SK-N-SH (cell line): ENCODE data around the gene SCN3B. TPM values are rescaled to one million over a fixed set of nuclear protein-coding genes. Genes with fewer than 3 reads are reported as not detected.

Source experiments
- CTCF ChIA-PET: fragments of 300-600, 350-600 bp; formaldehyde crosslinking; extraction: SDS; loops from one replicate; lab custom pipeline; 2021; lab: Yijun Ruan, JAX
- POLR2A ChIA-PET: fragments of 350-600 bp; sonication (Branson Sonifier 250); formaldehyde crosslinking; extraction: SDS; loops from one replicate; lab custom pipeline; 2020; ENCODE audit warnings: antibody characterized with exemption, inconsistent platforms; lab: Yijun Ruan, JAX
- DNase-seq: peaks from one replicate; pipeline ENCODE4 v3.0.0; 2012
- H2AFZ ChIP-seq: fragments of 200-600 bp; sonication (generic); 2 replicates; pipeline ENCODE4 v1.8.1; 2016; ENCODE audit warnings: antibody characterized with exemption, mild to moderate bottlenecking, low read depth
- H3F3A ChIP-seq: fragments of 200-600 bp; sonication (generic); replicated peaks from 2 replicates; pipeline ENCODE3; 2016; ENCODE audit warnings: antibody characterized with exemption, mild to moderate bottlenecking; ENCODE audit not compliant: insufficient read depth
- H3K27ac ChIP-seq, 2 experiments: fragments of 200-500 bp in 1 of 2; fragments of 200-600 bp in 1 of 2; sonication (Bioruptor generic) in 1 of 2; sonication (generic), shearing (Covaris generic) in 1 of 2; 2 replicates each; pipeline versions ENCODE4 v1.5.1 to v1.6.1; 2014 to 2016; ENCODE audit warnings: low read depth in 2 of 2, inconsistent platforms in 1 of 2, low read length in 1 of 2, mild to moderate bottlenecking in 1 of 2, mixed read lengths in 1 of 2
- H3K27me3 ChIP-seq: fragments of 200-600 bp; sonication (generic), shearing (Covaris generic); 2 replicates; pipeline ENCODE4 v1.6.1; 2016; ENCODE audit warnings: mixed run types; ENCODE audit not compliant: insufficient read depth
- H3K36me3 ChIP-seq, 2 experiments: fragments of 200-500 bp in 1 of 2; fragments of 200-600 bp in 1 of 2; sonication (Bioruptor generic) in 1 of 2; sonication (generic) in 1 of 2; replicated peaks in 1 of 2; 2 replicates each; pipeline versions ENCODE3 to v1.5.1; 2014 to 2016; ENCODE audit warnings: low read length in 1 of 2, mild to moderate bottlenecking in 1 of 2; ENCODE audit not compliant: insufficient read depth in 2 of 2, control insufficient read depth in 1 of 2
- H3K4me1 ChIP-seq, 2 experiments: fragments of 200-500 bp in 1 of 2; fragments of 200-600 bp in 1 of 2; sonication (Bioruptor generic) in 1 of 2; sonication (generic), shearing (Covaris generic) in 1 of 2; 2 replicates each; pipeline versions ENCODE4 v1.5.1 to v1.6.1; 2014 to 2016; ENCODE audit warnings: low read depth in 1 of 2, low read length in 1 of 2, mixed run types in 1 of 2; ENCODE audit not compliant: insufficient read depth in 2 of 2, control insufficient read depth in 1 of 2
- H3K4me2 ChIP-seq: fragments of 200-600 bp; sonication (generic), shearing (Covaris generic); 2 replicates; pipeline ENCODE4 v1.6.1; 2017; ENCODE audit warnings: mixed run types
- H3K4me3 ChIP-seq, 2 experiments: fragments of 200-500 bp in 1 of 2; fragments of 200-600 bp in 1 of 2; sonication (Bioruptor generic) in 1 of 2; sonication (generic), shearing (Covaris generic) in 1 of 2; 2 replicates each; pipeline versions ENCODE4 v1.5.1 to v1.8.1; 2014 to 2016; ENCODE audit warnings: low read depth in 2 of 2, inconsistent platforms in 1 of 2, low read length in 1 of 2, mild to moderate bottlenecking in 1 of 2, mixed read lengths in 1 of 2, moderate library complexity in 1 of 2
- H3K79me2 ChIP-seq: fragments of 200-600 bp; sonication (generic); 2 replicates; pipeline ENCODE4 v1.8.1; 2017; ENCODE audit warnings: mild to moderate bottlenecking; ENCODE audit not compliant: insufficient read depth
- H3K9ac ChIP-seq: fragments of 200-600 bp; sonication (generic); 2 replicates; pipeline ENCODE4 v1.6.1; 2017; ENCODE audit warnings: mixed run types
- H3K9me2 ChIP-seq: fragments of 200-600 bp; sonication (generic); 2 replicates; pipeline ENCODE4 v1.6.1; 2017; ENCODE audit warnings: mixed run types
- H3K9me3 ChIP-seq: fragments of 200-600 bp; sonication (generic); 2 replicates; pipeline ENCODE4 v1.6.1; 2017; ENCODE audit warnings: mixed run types, mild to moderate bottlenecking, moderate library complexity
- H4K20me1 ChIP-seq: fragments of 200-600 bp; sonication (generic); 2 replicates; pipeline ENCODE4 v1.6.1; 2017; ENCODE audit warnings: mild to moderate bottlenecking, mixed run types; ENCODE audit not compliant: insufficient read depth
- CTCF ChIP-seq: fragments of 200-600 bp; sonication (generic); IDR thresholded peaks from 2 replicates; pipeline ENCODE4 v1.6.1; 2017; ENCODE audit warnings: antibody characterized with exemption, mild to moderate bottlenecking, moderate library complexity
- EZH2phosphoT487 ChIP-seq: fragments of 200-600 bp; sonication (generic); IDR thresholded peaks from 2 replicates; pipeline ENCODE4 v1.6.1; 2017; ENCODE audit warnings: low read depth, mixed run types, mild to moderate bottlenecking, antibody characterized with exemption, moderate library complexity, borderline replicate concordance
- FOSL2 ChIP-seq: IDR thresholded peaks from 2 replicates; pipeline ENCODE4 v1.4.0; 2012; ENCODE audit warnings: low read depth, mild to moderate bottlenecking, moderate library complexity, borderline replicate concordance
- FOXM1 ChIP-seq: IDR thresholded peaks from 2 replicates; pipeline ENCODE4 v1.4.0; 2012; ENCODE audit warnings: low read depth, mild to moderate bottlenecking
- GATA2 ChIP-seq: sonication (generic); formaldehyde crosslinking; IDR thresholded peaks from 2 replicates; pipeline ENCODE4 v1.5.0; 2020; ENCODE audit warnings: mild to moderate bottlenecking, missing genetic modification reagents
- MEF2A ChIP-seq: IDR thresholded peaks from 2 replicates; pipeline ENCODE4 v1.4.0; 2012; ENCODE audit warnings: low read depth, borderline replicate concordance
- MXI1 ChIP-seq: IDR thresholded peaks from 2 replicates; pipeline ENCODE4 v1.6.1; 2012; ENCODE audit warnings: mild to moderate bottlenecking, low read depth, low read length, improper control_type of control experiment
- NFIC ChIP-seq: IDR thresholded peaks from 2 replicates; pipeline ENCODE4 v1.4.0; 2012; ENCODE audit warnings: borderline replicate concordance
- PBX3 ChIP-seq: IDR thresholded peaks from 2 replicates; pipeline ENCODE4; 2012
- RAD21 ChIP-seq: IDR thresholded peaks from 2 replicates; pipeline ENCODE4 v1.6.1; 2012; ENCODE audit warnings: mild to moderate bottlenecking, low read length
- RFX5 ChIP-seq: IDR thresholded peaks from 2 replicates; pipeline ENCODE4 v1.6.1; 2012; ENCODE audit warnings: mild to moderate bottlenecking, improper control_type of control experiment, low read length
- RXRA ChIP-seq: IDR thresholded peaks from 2 replicates; pipeline ENCODE4 v1.4.0; 2012; ENCODE audit warnings: low read depth, mild to moderate bottlenecking, borderline replicate concordance
- SIN3A ChIP-seq: IDR thresholded peaks from 2 replicates; pipeline ENCODE4 v1.6.1; 2012; ENCODE audit warnings: low read depth, mild to moderate bottlenecking, low read length, moderate library complexity, borderline replicate concordance
- SMC3 ChIP-seq: IDR thresholded peaks from 2 replicates; pipeline ENCODE4 v1.6.1; 2012; ENCODE audit warnings: low read depth, low read length, improper control_type of control experiment
- TAF1 ChIP-seq: IDR thresholded peaks from 2 replicates; pipeline ENCODE4 v1.6.1; 2012; ENCODE audit warnings: low read depth, mild to moderate bottlenecking, low read length, moderate library complexity, borderline replicate concordance
- TCF12 ChIP-seq: IDR thresholded peaks from 2 replicates; pipeline ENCODE4 v1.4.0; 2012
- polyA plus RNA-seq, 3 experiments: library from polyadenylated mRNA; depleted of rRNA; stranded (reverse); fragments of >200 nt; gene quantifications; 2 replicates each; pipeline ENCODE4 v1.2.3, GENCODE V29; 2012
- TF ChIP-seq, protein P1 (sequence below): fragments of 150-350 bp; IDR thresholded peaks from 2 replicates; pipeline ENCODE4 v1.6.1; 2017; ENCODE audit warnings: antibody characterized with exemption, low read length, low read depth, borderline replicate concordance
- TF ChIP-seq, protein P2 (sequence below): IDR thresholded peaks from 2 replicates; pipeline ENCODE4 v1.4.0; 2012; ENCODE audit warnings: low read depth, borderline replicate concordance
- TF ChIP-seq, protein P3 (sequence below): IDR thresholded peaks from 2 replicates; pipeline ENCODE4 v1.4.0; 2012; ENCODE audit warnings: low read depth, borderline replicate concordance

The SCN3B gene
- polyA plus RNA-seq, 1 of the 3 experiments (the other 2 are of a cell fraction), result 0.23 TPM

GRCh38 chr11:123692961-123693360 lies 38.5 kb upstream of the SCN3B start:
- CTCF ChIA-PET, result interaction anchor here (1.0 to 1.6 kb wide), 7 partner anchors 12 to 52 kb away, joined by 3 to 12 read pairs (median 3); no protein-coding TSS in a partner anchor
- Histone ChIP-seq H3K36me3 (no peaks in the 10 kb centered on the region), H3K9ac (no peak overlapping the region), H3F3A (no peaks in the 10 kb centered on the region), H3K4me2 (no peak overlapping the region), H3K79me2 (no peaks in the 10 kb centered on the region), H3K4me1 (no peaks in the 10 kb centered on the region), H2AFZ (no peak overlapping the region), H3K27ac (no peak overlapping the region), H3K9me2 (no peaks in the 10 kb centered on the region), H3K27me3 (peaks cover 8% of the 10 kb centered on the region; the same call in 1 of the 2 replicates), H4K20me1 (no peaks in the 10 kb centered on the region)
- no peak for DNase-seq
- TF ChIP-seq NFIC, result no peak
- TF ChIP-seq SMC3, result no peak
- TF ChIP-seq TCF12, result no peak
- no peak for TF ChIP-seq EZH2phosphoT487
- TF ChIP-seq MEF2A, result no peak
- TF ChIP-seq, protein P1, sequence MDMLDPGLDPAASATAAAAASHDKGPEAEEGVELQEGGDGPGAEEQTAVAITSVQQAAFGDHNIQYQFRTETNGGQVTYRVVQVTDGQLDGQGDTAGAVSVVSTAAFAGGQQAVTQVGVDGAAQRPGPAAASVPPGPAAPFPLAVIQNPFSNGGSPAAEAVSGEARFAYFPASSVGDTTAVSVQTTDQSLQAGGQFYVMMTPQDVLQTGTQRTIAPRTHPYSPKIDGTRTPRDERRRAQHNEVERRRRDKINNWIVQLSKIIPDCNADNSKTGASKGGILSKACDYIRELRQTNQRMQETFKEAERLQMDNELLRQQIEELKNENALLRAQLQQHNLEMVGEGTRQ, result no peak
- TF ChIP-seq CTCF, result no peak
- no peak for TF ChIP-seq TAF1
- TF ChIP-seq, protein P2, sequence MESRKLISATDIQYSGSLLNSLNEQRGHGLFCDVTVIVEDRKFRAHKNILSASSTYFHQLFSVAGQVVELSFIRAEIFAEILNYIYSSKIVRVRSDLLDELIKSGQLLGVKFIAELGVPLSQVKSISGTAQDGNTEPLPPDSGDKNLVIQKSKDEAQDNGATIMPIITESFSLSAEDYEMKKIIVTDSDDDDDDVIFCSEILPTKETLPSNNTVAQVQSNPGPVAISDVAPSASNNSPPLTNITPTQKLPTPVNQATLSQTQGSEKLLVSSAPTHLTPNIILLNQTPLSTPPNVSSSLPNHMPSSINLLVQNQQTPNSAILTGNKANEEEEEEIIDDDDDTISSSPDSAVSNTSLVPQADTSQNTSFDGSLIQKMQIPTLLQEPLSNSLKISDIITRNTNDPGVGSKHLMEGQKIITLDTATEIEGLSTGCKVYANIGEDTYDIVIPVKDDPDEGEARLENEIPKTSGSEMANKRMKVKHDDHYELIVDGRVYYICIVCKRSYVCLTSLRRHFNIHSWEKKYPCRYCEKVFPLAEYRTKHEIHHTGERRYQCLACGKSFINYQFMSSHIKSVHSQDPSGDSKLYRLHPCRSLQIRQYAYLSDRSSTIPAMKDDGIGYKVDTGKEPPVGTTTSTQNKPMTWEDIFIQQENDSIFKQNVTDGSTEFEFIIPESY, result no peak
- TF ChIP-seq RFX5, result no peak
- no peak for TF ChIP-seq FOSL2
- no peak for TF ChIP-seq PBX3
- no peak for TF ChIP-seq RXRA
- no peak for TF ChIP-seq MXI1
- TF ChIP-seq, protein P3, sequence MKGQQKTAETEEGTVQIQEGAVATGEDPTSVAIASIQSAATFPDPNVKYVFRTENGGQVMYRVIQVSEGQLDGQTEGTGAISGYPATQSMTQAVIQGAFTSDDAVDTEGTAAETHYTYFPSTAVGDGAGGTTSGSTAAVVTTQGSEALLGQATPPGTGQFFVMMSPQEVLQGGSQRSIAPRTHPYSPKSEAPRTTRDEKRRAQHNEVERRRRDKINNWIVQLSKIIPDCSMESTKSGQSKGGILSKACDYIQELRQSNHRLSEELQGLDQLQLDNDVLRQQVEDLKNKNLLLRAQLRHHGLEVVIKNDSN, result no peak
- TF ChIP-seq SIN3A, result no peak
- TF ChIP-seq RAD21, result no peak
- no peak for TF ChIP-seq FOXM1
- TF ChIP-seq GATA2 (CRISPR knock-in tag), result no peak
- TF ChIP-seq, all 33 proteins: peak for 0
- H3K4me3 ChIP-seq, result no peak overlapping the region
- POLR2A ChIA-PET, result no interaction called here
- H3K9me3 ChIP-seq, result no peaks in the 10 kb centered on the region
